ENCODE results near the gene ATG16L2.
"Not testable (repeated sequence)": the region's sequence is repeated elsewhere in the genome, so short reads cannot be mapped to it uniquely, and the experiment has no call there.

ATG16L2 gene

GRCh38 chr11:72805216-72805615, 9.0 kb upstream of the ATG16L2 start:
- DNase-seq = no peak

DNA sequence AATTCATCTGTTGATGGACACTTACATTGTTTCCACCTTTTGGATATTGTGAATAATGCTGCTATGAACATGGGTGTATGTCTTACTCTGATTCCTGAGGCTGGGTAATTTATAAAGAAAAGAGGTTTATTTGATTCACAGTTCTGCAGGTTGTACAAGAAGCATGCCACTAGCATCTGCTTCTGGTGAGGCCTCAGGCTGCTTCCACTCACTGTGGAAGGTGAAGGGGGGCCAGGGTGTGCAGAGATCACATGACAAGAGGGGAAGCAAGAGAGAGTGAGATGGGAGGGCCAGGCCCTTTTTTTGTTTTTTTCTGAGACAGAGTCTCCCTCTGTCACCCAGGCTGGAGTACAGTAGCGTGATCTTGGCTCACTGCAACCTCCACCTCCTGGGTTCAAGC, 7.8 kb upstream of the ATG16L2 start:
- DNase-seq = not testable (repeated sequence)

GRCh38 chr11:72807021-72807693, 7.1 kb upstream of the ATG16L2 start:
- DNase-seq = no peak

DNA sequence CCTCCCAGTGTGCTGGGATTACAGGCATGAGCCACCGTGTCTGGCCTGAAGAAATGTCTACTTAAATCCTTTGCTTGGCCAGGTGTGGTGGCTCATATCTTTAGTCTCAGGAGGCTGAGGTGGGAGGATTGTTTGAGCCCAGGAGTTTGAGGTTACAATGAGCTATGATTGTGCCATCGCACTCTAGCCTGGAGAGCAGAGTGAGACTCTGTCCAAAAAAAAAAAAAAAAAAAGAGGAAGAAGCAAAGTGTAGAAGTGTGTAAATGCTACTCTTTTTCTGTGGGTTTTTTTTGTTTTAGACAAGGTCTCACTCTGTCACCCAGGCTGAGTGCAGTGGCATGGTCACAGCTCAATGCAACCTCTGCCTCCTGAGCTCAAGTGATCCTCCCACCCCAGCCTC, 6.4 kb upstream of the ATG16L2 start:
- no peak for DNase-seq

DNA sequence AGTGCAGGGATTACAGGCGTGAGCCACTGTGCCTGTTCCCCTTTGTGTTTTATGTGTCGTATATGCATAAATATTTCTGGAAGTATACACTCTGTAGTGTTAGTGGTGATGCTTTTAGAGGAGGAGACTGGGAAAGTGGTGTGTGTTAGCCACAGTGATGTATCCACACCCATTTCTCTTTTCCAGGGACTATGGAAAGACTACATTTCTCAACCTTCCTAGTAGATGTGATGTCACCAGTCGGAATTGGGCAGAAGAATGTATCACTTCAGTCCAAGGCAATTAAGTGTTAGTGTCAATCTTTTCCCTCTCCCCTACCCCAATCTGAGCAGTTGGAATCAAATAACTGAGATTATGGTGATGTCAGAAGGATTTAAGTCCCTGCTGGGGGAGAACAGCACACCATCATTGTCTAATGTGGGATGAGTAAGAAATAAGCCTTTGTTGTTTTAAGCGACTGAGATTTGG, 5.8 kb upstream of the ATG16L2 start:
- DNase-seq = no peak

GRCh38 chr11:72811686-72812085, 2.5 kb upstream of the ATG16L2 start:
- DNase-seq = not testable (repeated sequence)

- DNase-seq = no peak
Observed at GRCh38 chr11:72812604-72812966, 1.6 kb upstream of the ATG16L2 start.

GRCh38 chr11:72812967-72813739, 1.1 kb upstream of the ATG16L2 start:
- no peak for DNase-seq

GRCh38 chr11:72813740-72814285, 398 bp upstream of the ATG16L2 start:
- DNase-seq = peak; percentile 88 to 95

GRCh38 chr11:72815110-72815618, 953 bp downstream of the ATG16L2 start:
- no peak for DNase-seq

- no peak for DNase-seq
Observed at GRCh38 chr11:72816404-72816990, 2.3 kb downstream of the ATG16L2 start.

DNA sequence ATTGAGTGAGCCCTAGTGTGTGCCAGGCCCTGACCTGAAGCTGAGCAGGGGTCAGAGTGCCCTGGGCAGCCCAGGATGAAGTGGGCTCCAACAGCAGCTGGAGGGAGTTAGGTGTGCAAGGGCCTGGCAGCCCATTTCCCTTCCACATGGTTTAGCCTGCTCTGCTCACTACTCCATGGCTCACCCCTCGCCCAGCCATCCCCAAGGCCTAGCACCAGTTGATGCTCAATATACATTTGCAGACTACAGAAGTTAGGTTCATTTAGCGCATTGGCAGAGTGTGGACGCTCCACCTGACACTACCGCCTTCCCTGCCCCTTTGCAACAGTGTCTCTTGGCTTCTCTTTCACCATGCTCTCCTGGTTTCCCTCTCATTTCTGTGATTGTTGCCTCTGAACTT, 3.8 kb downstream of the ATG16L2 start:
- no peak for DNase-seq

DNA sequence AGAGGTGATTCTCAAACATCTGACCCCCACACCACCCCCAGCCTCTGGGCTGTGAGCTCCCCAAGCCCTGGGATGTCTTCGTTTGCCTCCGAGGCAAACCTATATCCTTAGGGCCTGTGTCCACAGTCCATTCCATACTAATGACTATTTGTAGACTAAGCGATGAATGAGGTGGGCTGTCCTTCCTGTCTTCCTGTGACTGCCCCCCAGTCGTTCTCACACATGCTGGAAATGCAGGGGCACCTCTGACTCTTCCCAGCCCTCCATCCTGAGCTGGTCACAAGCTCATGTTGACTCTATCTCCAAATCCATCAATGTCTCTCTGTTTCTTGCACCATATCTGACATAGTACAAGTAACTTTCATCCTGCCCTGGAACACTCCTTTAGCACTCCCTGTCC, 4.8 kb downstream of the ATG16L2 start:
- no peak for DNase-seq

DNA sequence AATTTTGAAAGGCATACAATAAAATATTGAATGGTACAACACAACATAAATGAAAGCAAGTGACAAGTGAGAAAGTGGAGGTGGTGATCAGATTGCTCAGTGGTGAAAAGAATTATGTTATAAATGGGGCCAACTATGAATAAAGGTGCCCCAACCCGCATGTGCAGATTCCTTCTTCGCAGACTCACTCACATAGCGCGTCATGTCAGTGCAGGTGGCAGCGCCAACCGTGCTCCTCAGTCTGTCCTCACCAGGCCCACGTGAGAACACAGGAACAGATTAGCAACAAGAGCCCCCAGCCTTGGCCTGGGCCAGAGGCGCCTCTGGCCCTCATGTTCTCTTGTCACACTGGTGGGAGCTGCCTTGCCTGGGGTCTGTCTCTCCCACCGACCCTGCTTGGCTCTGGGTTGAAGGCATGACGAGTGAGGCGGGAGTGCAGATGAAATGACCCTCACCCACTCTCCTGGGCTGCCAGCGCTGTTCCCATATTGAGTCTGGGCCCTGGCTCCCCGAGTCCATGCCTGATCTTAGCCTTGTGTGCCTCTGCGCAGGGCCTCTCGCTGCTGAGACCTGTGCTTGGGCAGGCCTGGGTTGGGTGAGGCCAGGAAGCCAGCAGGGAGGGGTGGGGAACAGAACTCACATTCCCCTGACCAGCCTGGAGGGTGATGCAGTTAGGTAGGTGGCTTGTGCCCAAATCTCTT, 6.4 kb downstream of the ATG16L2 start:
- DNase-seq = no peak

DNA sequence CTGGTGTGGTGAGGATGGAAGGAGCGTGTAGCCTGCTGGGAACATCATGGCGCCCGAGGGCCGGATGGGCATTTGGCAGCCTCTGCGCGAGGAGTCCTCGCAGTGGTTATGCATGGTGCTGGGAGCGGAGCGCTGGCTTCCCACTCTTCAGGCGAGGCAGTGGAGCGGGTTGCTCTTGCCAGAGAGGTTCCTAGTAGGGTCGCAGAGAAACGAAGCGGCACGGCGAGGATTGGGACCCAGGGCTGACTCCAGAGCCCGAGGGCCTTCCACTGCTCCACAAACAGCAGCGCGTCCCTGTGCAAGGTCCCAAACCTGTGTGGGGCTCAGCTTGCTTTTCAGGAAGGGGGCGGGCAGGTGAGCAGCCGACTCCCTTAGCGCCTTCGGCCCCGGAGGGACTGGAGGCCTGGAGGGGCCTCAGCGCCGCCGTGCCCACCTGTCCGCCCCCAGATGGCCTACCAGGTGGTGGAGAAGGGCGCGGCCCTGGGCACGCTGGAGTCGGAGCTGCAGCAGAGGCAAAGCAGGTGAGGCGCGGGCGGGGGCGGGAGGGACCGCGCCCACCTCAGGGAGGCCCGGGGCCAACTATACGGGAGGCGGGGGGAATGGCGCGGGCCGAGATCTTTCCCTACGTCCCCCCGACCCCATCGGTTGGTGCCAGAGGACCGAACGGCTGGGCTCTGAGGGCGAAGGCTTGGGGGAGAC, 7.2 kb downstream of the ATG16L2 start:
- DNase-seq = no peak

GRCh38 chr11:72821920-72822799, 7.9 kb downstream of the ATG16L2 start:
- DNase-seq = peak; percentile 81 to 84

DNA sequence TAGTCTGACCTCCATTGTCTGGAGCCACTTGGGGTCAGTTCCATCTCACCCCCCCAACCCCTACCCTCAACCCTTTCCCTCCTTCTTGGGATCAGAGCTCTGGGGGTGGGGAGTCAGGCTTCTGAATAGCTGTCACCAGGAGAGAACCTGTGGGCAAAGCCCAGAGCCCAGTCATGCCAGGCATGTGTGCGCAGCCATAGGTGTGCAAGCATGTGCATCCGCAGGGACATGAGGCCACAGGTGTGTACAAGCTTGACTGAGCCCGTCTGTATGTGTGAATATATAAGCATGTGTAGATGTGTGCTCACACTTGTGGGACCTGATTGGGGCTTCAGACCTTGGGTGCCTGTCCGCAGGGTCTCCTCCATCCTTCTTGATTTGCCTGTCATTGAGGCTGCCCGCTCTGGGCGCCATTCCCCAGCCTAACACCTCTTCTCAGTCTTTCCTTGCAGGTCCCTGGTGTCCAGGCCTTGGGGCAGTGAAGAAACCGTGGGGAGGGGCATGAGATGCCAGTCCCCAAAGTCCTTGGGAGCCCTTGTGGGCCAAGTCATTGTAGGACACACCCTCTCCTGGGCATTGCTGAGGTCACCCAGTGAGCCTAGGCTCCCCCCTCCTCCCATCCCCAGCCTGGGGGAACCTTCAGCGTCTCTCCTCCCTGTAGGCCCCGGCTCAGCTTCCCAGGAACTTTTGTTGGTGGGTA, 9.0 kb downstream of the ATG16L2 start:
- no peak for DNase-seq

GRCh38 chr11:72824020-72824419, 9.8 kb downstream of the ATG16L2 start:
- no peak for DNase-seq

GRCh38 chr11:72824811-72825505, 10.7 kb downstream of the ATG16L2 start:
- DNase-seq = no peak

- no peak for DNase-seq
Observed at GRCh38 chr11:72825661-72826060, 11.4 kb downstream of the ATG16L2 start.

All from hippocampal formation (tissue), 2 donors.